IMR-90 (cell line): ENCODE measurements around the gene NEK11. TPM values are rescaled to one million over a fixed set of nuclear protein-coding genes. Genes with fewer than 3 reads are reported as not detected.

ENCODE experiments used
- ATAC-seq: fragments of 200-7000 bp; cut with Tn5 transposase; 2 replicates; pipeline ENCODE4 v1.9.1; 2020; ENCODE audit warnings: low read depth, mild to moderate bottlenecking, moderate library complexity
- BruUV-seq: library from RNA; stranded (reverse); fragments of 400-500 nt; replicated peaks from 2 replicates; lab custom pipeline; 2021; lab: Mats Ljungman, UMichigan
- CTCF ChIA-PET: fragments of 300-600 bp; formaldehyde crosslinking; extraction: SDS; loops from one replicate; lab custom pipeline; 2021; ENCODE audit warnings: antibody characterized with exemption; lab: Yijun Ruan, JAX
- POLR2A ChIA-PET: fragments of 300-600 bp; sonication (Branson Sonifier 250); formaldehyde crosslinking; loops from one replicate; lab custom pipeline; 2022; ENCODE audit warnings: antibody characterized with exemption; ENCODE audit not compliant: unreplicated experiment; lab: Charles Lee
- DNase-seq: peaks from one replicate; pipeline ENCODE4 v3.0.0; 2013
- H2AFZ ChIP-seq: replicated peaks from 2 replicates; pipeline ENCODE3; 2013; ENCODE audit warnings: low read length, mild to moderate bottlenecking; ENCODE audit not compliant: poor library complexity
- H2AK5ac ChIP-seq: 2 replicates; pipeline ENCODE4 v1.6.1; 2013; ENCODE audit warnings: low read depth, low read length, inconsistent platforms
- H2AK9ac ChIP-seq: replicated peaks from 2 replicates; pipeline ENCODE3; 2013; ENCODE audit warnings: mild to moderate bottlenecking, low read depth, low read length, moderate library complexity; ENCODE audit not compliant: poor library complexity
- H2BK120ac ChIP-seq: 2 replicates; pipeline ENCODE4 v1.6.1; 2013; ENCODE audit warnings: low read depth, low read length, inconsistent platforms
- H2BK15ac ChIP-seq: 3 replicates; pipeline ENCODE4 v1.6.1; 2013; ENCODE audit warnings: low read depth, low read length, inconsistent platforms
- H2BK20ac ChIP-seq: 2 replicates; pipeline ENCODE4 v1.6.1; 2013; ENCODE audit warnings: low read depth, mild to moderate bottlenecking, inconsistent platforms, low read length, moderate library complexity
- H2BK5ac ChIP-seq: 2 replicates; pipeline ENCODE4 v1.6.1; 2013; ENCODE audit warnings: mild to moderate bottlenecking, low read depth, low read length, inconsistent platforms; ENCODE audit not compliant: poor library complexity, severe bottlenecking
- H3K14ac ChIP-seq: replicated peaks from 2 replicates; pipeline ENCODE4 v1.6.1; 2013; ENCODE audit warnings: low read depth, low read length, inconsistent platforms
- H3K18ac ChIP-seq: 2 replicates; pipeline ENCODE4 v1.6.1; 2013; ENCODE audit warnings: low read depth, low read length, control low read depth
- H3K23ac ChIP-seq: 2 replicates; pipeline ENCODE4 v1.6.1; 2013; ENCODE audit warnings: low read depth, low read length, inconsistent platforms
- H3K27ac ChIP-seq: 2 replicates; pipeline ENCODE4 v1.5.1; 2013; ENCODE audit warnings: mild to moderate bottlenecking, control low read depth, low read length; ENCODE audit not compliant: insufficient read depth
- H3K27me3 ChIP-seq: 2 replicates; pipeline ENCODE4 v1.6.1; 2013; ENCODE audit warnings: low read length; ENCODE audit not compliant: control insufficient read depth, insufficient read depth
- H3K36me3 ChIP-seq: 2 replicates; pipeline ENCODE4 v1.6.1; 2013; ENCODE audit warnings: low read length, mixed read lengths; ENCODE audit not compliant: control insufficient read depth, insufficient read depth
- H3K4ac ChIP-seq: 2 replicates; pipeline ENCODE4 v1.6.1; 2013; ENCODE audit warnings: low read depth, low read length, inconsistent platforms
- H3K4me1 ChIP-seq: 2 replicates; pipeline ENCODE4 v1.6.1; 2013; ENCODE audit warnings: low read length, mixed read lengths; ENCODE audit not compliant: control insufficient read depth, insufficient read depth
- H3K4me2 ChIP-seq: 2 replicates; pipeline ENCODE4 v1.6.1; 2013; ENCODE audit warnings: low read depth, mild to moderate bottlenecking, control low read depth, low read length, moderate library complexity
- H3K4me3 ChIP-seq: 2 replicates; pipeline ENCODE4 v1.5.1; 2013; ENCODE audit warnings: low read depth, mild to moderate bottlenecking, control low read depth, low read length, moderate library complexity; ENCODE audit not compliant: insufficient read depth
- H3K56ac ChIP-seq: 2 replicates; pipeline ENCODE4 v1.6.1; 2013; ENCODE audit warnings: low read length, inconsistent platforms; ENCODE audit not compliant: insufficient read depth; ENCODE audit errors: extremely low read depth
- H3K79me1 ChIP-seq, 2 experiments: 2 replicates each; pipeline ENCODE4 v1.6.1; 2013; ENCODE audit warnings: low read length in 2 of 2, inconsistent platforms in 1 of 2, low read depth in 1 of 2
- H3K9ac ChIP-seq: 2 replicates; pipeline ENCODE4 v1.6.1; 2013; ENCODE audit warnings: low read depth, low read length, control low read depth
- H3K9me1 ChIP-seq: 2 replicates; pipeline ENCODE4 v1.6.1; 2013; ENCODE audit warnings: low read length, inconsistent platforms; ENCODE audit not compliant: insufficient read depth
- H3K9me3 ChIP-seq: 2 replicates; pipeline ENCODE4 v1.6.1; 2013; ENCODE audit warnings: low read length; ENCODE audit not compliant: control insufficient read depth, insufficient read depth
- H4K20me1 ChIP-seq: 2 replicates; pipeline ENCODE4 v1.6.1; 2013; ENCODE audit warnings: low read length, inconsistent platforms; ENCODE audit not compliant: insufficient read depth
- H4K5ac ChIP-seq: 2 replicates; pipeline ENCODE4 v1.6.1; 2013; ENCODE audit warnings: mild to moderate bottlenecking, low read depth, low read length, control low read depth
- H4K8ac ChIP-seq, 2 experiments: 2 replicates each; pipeline ENCODE4 v1.6.1; 2013; ENCODE audit warnings: low read depth in 2 of 2, low read length in 2 of 2, control low read depth in 1 of 2, inconsistent platforms in 1 of 2
- H4K91ac ChIP-seq: 2 replicates; pipeline ENCODE4 v1.6.1; 2013; ENCODE audit warnings: low read depth, low read length, inconsistent platforms; ENCODE audit not compliant: insufficient read depth
- CTCF ChIP-seq: conservative IDR thresholded peaks from 2 replicates; pipeline ENCODE4 v1.5.1; 2012; ENCODE audit warnings: mild to moderate bottlenecking, low read depth, low read length, improper control_type of control experiment
- MAZ ChIP-seq: IDR thresholded peaks from 2 replicates; pipeline ENCODE4 v1.6.1; 2012; ENCODE audit warnings: low read depth, mild to moderate bottlenecking, low read length, improper control_type of control experiment, moderate library complexity, borderline replicate concordance
- RAD21 ChIP-seq: IDR thresholded peaks from 2 replicates; pipeline ENCODE4 v1.6.1; 2012; ENCODE audit warnings: low read length, improper control_type of control experiment
- SMC3 ChIP-seq: fragments of 150-350 bp; IDR thresholded peaks from 2 replicates; pipeline ENCODE4 v1.6.1; 2016; ENCODE audit warnings: low read depth, mild to moderate bottlenecking, antibody characterized with exemption, low read length, moderate library complexity
- WGBS, 2 experiments: methylation state at CpG; one replicate each; pipeline versions ENCODE4 v1.1.5 to v1.1.7; 2013; ENCODE audit warnings: missing lambda C conversion rate in 2 of 2; ENCODE audit not compliant: insufficient read length in 1 of 2; ENCODE audit errors: extremely low coverage in 2 of 2; 5-methylcytosine and 5-hydroxymethylcytosine counted together
- dilution Hi-C: fragments of 300-500 bp; cut with HindIII; formaldehyde crosslinking; loops from one replicate; pipeline ENCODE4 v1.14.3; 2018; ENCODE audit warnings: low sequenced_read_pairs; ENCODE audit not compliant: unreplicated experiment
- in situ Hi-C: fragments of 300-500 bp; cut with MboI; formaldehyde crosslinking; loops from 3 replicates; pipeline ENCODE4 v1.14.3; 2019; ENCODE audit warnings: low sequenced_read_pairs, inconsistent platforms, mixed read lengths
- intact Hi-C: fragments of 100-400 bp; cut with micrococcal nuclease; formaldehyde crosslinking; loops from 2 replicates; pipeline ENCODE4 v1.10.0; 2022
- polyA plus RNA-seq, 3 experiments: library from polyadenylated mRNA; depleted of rRNA; stranded (reverse); fragments of >200 nt; gene quantifications; 2 replicates each; pipeline ENCODE4 v1.2.3, GENCODE V29; 2012; ENCODE audit warnings: low replicate concordance in 1 of 3
- total RNA-seq: library from RNA; depleted of rRNA; stranded (reverse); fragments of >200 nt; gene quantifications from 2 replicates; pipeline ENCODE4 v1.2.3, GENCODE V29; 2012

The NEK11 gene
- total and polyA plus RNA-seq, 2 of the 4 experiments (the other 2 are of a cell fraction) = 1.1 to 1.6 TPM

- dilution Hi-C loops (no loop called here), in situ Hi-C loops (no loop called here), intact Hi-C loops (loop anchor here (5.0 kb wide), 1 partner anchor 744 kb away; no protein-coding TSS in a partner anchor)
- Histone ChIP-seq H3K9ac (no peak overlapping the region), H2BK15ac (no peak overlapping the region), H2AK5ac (no peak overlapping the region), H3K23ac (no peak overlapping the region), H2AK9ac (no peak overlapping the region), H3K27me3 (no peaks in the 10 kb centered on the region), H3K9me3 (no peaks in the 10 kb centered on the region), H3K4me1 (no peaks in the 10 kb centered on the region), H3K4ac (no peak overlapping the region), H3K56ac (no peak overlapping the region), H3K36me3 (no peaks in the 10 kb centered on the region), H3K4me2 (no peak overlapping the region), H4K20me1 (no peaks in the 10 kb centered on the region), H3K9me1 (no peaks in the 10 kb centered on the region), H4K5ac (no peak overlapping the region), H3K27ac (no peak overlapping the region), H3K4me3 (no peak overlapping the region), H2BK120ac (no peak overlapping the region), H3K14ac (no peak overlapping the region), H4K91ac (no peak overlapping the region), H2BK20ac (no peak overlapping the region), H3K79me1 (no peaks in the 10 kb centered on the region), H2AFZ (no peak overlapping the region), H4K8ac (no peak overlapping the region), H3K18ac (no peak overlapping the region), H2BK5ac (no peak overlapping the region)
- no peak for ATAC-seq
- BruUV-seq = no TSS peak
- WGBS, 2 experiments = no CpG with 5 or more reads among the region's 3 CpGs
- ChIA-PET CTCF (interaction anchor here (0.9 kb wide), 1 partner anchor 966 kb away, joined by 3 read pairs; no protein-coding TSS in a partner anchor), POLR2A (no interaction called here)
- peak; percentile 22; the same call in 1 of the 2 replicates for TF ChIP-seq SMC3
- peak; percentile 33; the same call in 1 of the 2 replicates for TF ChIP-seq RAD21
- TF ChIP-seq MAZ = no peak
- peak; percentile 35; the same call in 1 of the 2 replicates for TF ChIP-seq CTCF
- peak; percentile 1 for DNase-seq
Measured at GRCh38 chr3:131053043-131053859, 26.6 kb downstream of the NEK11 start.
